Gastrocnemius medialis (tissue), 4 donors: Measurements from ENCODE around the gene SLC25A22.

ENCODE experiments used
- POLR2A ChIP-seq, 2 donors: fragments of 450-650 bp; IDR thresholded peaks; one replicate each; pipeline ENCODE4 v1.6.1; 2017; ENCODE audit warnings: antibody characterized with exemption in 2 of 2, mild to moderate bottlenecking in 2 of 2, moderate library complexity in 2 of 2
- TF ChIP-seq, protein P1 (sequence below), 5 experiments: fragments of 450-650 bp in 3 of 5; fragments of 200-600 bp in 2 of 5; sonication (generic) in 2 of 5; IDR thresholded peaks in 4 of 5; conservative IDR thresholded peaks in 1 of 5; 1 replicate in 4 of 5; 2 replicates in 1 of 5; pipeline ENCODE4 v1.5.1; 2016 to 2019; ENCODE audit warnings: antibody characterized with exemption in 5 of 5, mild to moderate bottlenecking in 3 of 5, moderate library complexity in 3 of 5

DNA sequence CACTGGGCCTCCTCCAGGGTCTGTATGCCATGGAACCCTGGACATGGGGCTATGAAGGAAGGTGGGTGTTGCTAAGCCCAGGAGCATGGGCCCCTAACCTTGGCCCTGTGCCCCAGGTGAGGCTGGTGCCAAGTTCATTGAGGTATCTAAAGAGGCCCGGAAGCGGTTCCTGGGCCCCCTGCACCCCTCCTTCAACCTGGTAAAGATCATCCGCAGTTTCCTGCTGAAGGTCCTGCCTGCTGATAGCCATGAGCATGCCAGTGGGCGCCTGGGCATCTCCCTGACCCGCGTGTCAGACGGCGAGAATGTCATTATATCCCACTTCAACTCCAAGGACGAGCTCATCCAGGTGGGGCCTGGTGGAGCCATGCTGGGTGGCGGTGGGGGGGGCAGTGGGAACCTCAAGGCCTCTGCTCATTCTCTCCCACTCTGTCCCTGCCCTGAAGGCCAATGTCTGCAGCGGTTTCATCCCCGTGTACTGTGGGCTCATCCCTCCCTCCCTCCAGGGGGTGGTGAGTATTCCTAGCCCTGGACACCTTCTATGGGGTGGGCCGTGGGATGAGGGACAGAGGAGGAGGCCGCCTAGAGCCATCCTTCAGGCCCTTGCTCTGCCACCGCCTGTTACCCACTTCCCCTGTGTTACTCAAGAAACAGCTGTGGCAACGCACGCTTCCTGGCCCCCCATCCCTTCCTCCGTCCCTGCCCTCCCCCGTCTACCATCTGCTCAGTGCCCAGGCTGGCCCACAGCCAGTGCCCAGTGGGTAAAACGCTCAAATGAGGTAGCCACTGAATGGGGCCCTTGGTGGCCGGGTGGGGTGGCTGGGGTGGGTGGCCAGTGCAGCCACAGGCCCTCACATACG is 23.7 kb upstream of the SLC25A22 start:
- TF ChIP-seq, protein P1, sequence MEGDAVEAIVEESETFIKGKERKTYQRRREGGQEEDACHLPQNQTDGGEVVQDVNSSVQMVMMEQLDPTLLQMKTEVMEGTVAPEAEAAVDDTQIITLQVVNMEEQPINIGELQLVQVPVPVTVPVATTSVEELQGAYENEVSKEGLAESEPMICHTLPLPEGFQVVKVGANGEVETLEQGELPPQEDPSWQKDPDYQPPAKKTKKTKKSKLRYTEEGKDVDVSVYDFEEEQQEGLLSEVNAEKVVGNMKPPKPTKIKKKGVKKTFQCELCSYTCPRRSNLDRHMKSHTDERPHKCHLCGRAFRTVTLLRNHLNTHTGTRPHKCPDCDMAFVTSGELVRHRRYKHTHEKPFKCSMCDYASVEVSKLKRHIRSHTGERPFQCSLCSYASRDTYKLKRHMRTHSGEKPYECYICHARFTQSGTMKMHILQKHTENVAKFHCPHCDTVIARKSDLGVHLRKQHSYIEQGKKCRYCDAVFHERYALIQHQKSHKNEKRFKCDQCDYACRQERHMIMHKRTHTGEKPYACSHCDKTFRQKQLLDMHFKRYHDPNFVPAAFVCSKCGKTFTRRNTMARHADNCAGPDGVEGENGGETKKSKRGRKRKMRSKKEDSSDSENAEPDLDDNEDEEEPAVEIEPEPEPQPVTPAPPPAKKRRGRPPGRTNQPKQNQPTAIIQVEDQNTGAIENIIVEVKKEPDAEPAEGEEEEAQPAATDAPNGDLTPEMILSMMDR (IDR thresholded peaks at IDR 0.05 in 4 of 5, conservative IDR thresholded peaks at IDR 0.05 in 1 of 5): no peak
- TF ChIP-seq POLR2A (IDR thresholded peaks at IDR 0.05): no peak
